Measurements from ENCODE around the gene NDUFV2. TPM values are rescaled to one million over a fixed set of nuclear protein-coding genes. Genes with fewer than 3 reads are reported as not detected.
"Not testable (repeated sequence)": the region's sequence is repeated elsewhere in the genome, so short reads cannot be mapped to it uniquely, and the experiment has no call there.

Gene NDUFV2
- total RNA-seq, 1 donor from 2014 or later, result 103 TPM

GRCh38 chr18:9157806-9158205 lies 55.3 kb downstream of the NDUFV2 start:
- no peak for DNase-seq (ENCODE audit: low read depth)
- H3K4me3 ChIP-seq (ENCODE audit: low read depth, low read length), result no peak overlapping the region
- TF ChIP-seq, protein P1, sequence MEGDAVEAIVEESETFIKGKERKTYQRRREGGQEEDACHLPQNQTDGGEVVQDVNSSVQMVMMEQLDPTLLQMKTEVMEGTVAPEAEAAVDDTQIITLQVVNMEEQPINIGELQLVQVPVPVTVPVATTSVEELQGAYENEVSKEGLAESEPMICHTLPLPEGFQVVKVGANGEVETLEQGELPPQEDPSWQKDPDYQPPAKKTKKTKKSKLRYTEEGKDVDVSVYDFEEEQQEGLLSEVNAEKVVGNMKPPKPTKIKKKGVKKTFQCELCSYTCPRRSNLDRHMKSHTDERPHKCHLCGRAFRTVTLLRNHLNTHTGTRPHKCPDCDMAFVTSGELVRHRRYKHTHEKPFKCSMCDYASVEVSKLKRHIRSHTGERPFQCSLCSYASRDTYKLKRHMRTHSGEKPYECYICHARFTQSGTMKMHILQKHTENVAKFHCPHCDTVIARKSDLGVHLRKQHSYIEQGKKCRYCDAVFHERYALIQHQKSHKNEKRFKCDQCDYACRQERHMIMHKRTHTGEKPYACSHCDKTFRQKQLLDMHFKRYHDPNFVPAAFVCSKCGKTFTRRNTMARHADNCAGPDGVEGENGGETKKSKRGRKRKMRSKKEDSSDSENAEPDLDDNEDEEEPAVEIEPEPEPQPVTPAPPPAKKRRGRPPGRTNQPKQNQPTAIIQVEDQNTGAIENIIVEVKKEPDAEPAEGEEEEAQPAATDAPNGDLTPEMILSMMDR (conservative IDR thresholded peaks at IDR 0.05; ENCODE audit: low read depth, low read length), result no peak

DNA sequence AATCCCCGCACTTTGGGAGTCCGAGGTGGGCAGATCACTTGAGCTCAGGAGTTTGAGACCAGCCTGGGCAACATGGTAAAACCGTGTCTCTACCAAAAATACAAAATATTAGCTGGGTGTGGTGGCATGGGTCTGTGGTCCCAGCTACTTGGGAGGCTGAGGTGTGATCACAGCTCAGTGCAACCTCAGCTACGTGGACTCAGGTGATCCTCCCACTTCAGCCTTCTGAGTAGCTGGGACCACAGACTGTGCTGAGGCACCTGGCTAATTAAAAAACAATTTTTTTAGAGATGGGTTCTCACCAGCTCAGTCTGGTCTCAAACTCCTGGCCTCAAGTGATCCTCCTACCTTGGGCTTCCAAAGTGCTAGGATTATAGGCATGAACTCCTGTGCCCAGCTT lies 57.5 kb downstream of the NDUFV2 start:
- TF ChIP-seq, protein P1 (conservative IDR thresholded peaks at IDR 0.05; ENCODE audit: low read depth, low read length), result no peak
- no peak for DNase-seq (ENCODE audit: low read depth)
- no peak overlapping the region for H3K4me3 ChIP-seq (ENCODE audit: low read depth, low read length)

- H3K4me3 ChIP-seq (ENCODE audit: low read depth, low read length); DNase-seq (ENCODE audit: low read depth): not testable (repeated sequence)
Observed at GRCh38 chr18:9162663-9163062, 60.2 kb downstream of the NDUFV2 start.

GRCh38 chr18:9164149-9164548 lies 61.6 kb downstream of the NDUFV2 start:
- DNase-seq (ENCODE audit: low read depth); H3K4me3 ChIP-seq (ENCODE audit: low read depth, low read length): not testable (repeated sequence)

DNA sequence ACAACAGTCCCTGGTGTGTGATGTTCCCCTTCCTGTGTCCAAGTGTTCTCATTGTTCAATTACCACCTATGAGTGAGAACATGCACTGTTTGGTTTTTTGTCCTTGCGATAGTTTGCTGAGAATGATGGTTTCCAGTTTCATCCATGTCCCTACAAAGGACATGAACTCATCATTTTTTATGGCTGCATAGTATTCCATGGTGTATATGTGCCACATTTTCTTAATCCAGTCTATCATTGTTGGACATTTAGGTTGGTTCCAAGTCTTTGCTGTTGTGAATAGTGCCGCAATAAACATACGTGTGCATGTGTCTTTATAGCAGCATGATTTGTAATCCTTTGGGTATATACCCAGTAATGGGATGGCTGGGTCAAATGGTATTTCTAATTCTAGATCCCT lies 63.4 kb downstream of the NDUFV2 start:
- DNase-seq (ENCODE audit: low read depth), result not testable (repeated sequence)

DNA sequence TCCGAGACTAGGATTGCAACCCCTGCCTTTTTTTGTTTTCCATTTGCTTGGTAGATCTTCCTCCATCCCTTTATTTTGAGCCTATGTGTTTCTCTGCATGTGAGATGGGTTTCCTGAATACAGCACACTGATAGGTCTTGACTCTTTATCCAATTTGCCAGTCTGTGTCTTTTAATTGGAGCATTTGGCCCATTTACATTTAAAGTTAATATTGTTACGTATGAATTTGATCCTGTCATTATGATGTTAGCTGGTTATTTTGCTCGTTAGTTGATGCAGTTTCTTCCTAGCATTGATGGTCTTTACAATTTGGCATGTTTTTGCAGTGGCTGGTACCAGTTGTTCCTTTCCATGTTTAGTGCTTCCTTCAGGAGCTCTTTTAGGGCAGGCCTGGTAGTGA lies 67.0 kb downstream of the NDUFV2 start:
- not testable (repeated sequence) for DNase-seq (ENCODE audit: low read depth); H3K4me3 ChIP-seq (ENCODE audit: low read depth, low read length)

More for the DNA sequence above, 63.4 kb downstream of the NDUFV2 start:
- not testable (repeated sequence) for H3K4me3 ChIP-seq (ENCODE audit: low read depth, low read length)

- DNase-seq (ENCODE audit: low read depth); H3K4me3 ChIP-seq (ENCODE audit: low read depth, low read length): not testable (repeated sequence)
Observed at GRCh38 chr18:9171919-9172318, 69.4 kb downstream of the NDUFV2 start.

DNA sequence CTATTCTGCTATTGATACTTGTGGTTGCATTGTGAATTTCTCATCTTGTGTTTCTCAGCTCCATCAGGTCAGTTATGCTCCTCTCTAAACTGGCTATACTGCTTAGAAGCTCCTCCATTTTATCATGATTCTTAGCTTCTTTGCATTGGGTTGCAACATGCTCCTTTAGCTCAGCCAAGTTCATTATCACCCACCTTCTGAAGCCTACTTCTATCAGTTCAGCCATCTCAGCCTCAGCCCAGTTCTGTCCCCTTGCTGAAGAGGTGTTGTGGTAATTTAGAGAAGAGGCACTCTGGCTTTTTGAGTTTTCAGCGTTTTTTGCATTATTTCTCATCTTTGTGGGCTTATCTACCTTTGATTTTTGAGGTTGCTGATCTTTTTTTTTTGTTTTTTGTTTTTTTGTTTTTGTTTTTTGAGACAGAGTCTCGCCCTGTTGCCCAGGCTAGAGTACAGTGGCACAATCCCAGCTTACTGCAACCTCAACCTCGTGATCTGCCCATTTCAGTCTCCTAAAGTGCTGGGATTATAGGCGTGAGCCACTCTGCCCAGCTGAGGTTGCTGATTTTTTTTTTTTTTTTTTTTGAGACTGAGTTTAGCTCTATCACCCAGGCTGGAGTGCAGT lies 70.1 kb downstream of the NDUFV2 start:
- DNase-seq (ENCODE audit: low read depth), result no peak
- TF ChIP-seq, protein P1 (conservative IDR thresholded peaks at IDR 0.05; ENCODE audit: low read depth, low read length), result no peak
- no peak overlapping the region for H3K4me3 ChIP-seq (ENCODE audit: low read depth, low read length)

GRCh38 chr18:9173770-9174233 lies 71.3 kb downstream of the NDUFV2 start:
- TF ChIP-seq, protein P1 (conservative IDR thresholded peaks at IDR 0.05; ENCODE audit: low read depth, low read length), result no peak
- DNase-seq (ENCODE audit: low read depth), result no peak

DNA sequence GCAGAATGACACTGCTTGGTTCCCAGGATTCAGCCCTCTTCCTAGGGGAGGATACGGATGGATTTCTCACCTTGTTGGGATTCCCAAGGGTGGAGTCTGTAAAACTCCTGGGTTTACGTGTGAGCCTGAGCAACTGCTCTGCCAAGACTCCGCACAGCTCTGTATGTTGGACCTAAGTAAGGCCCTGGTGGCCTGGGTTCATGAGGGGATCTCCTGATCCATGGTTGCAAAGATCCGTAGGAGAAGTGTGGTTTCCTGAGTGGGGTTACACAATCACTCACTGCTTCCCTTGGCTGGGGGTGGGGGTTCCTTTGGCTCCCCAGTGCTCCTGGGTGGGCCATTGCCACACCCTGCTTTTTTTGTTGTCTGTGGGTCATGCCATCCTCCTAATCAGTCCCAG lies 71.8 kb downstream of the NDUFV2 start:
- TF ChIP-seq, protein P1 (conservative IDR thresholded peaks at IDR 0.05; ENCODE audit: low read depth, low read length), result no peak
- H3K4me3 ChIP-seq (ENCODE audit: low read depth, low read length), result no peak overlapping the region
- no peak for DNase-seq (ENCODE audit: low read depth)

More at GRCh38 chr18:9173770-9174233, 71.3 kb downstream of the NDUFV2 start:
- no peak overlapping the region for H3K4me3 ChIP-seq (ENCODE audit: low read depth, low read length)
